Anterior cingulate cortex (tissue), 58 donors: ENCODE results near the gene LAMTOR4.

Experiments used
- DNase-seq, 58 donors: peaks; one replicate each; lab custom pipeline; 2025; lab: John Stamatoyannopoulos, UW

Gene LAMTOR4

GRCh38 chr7:100152404-100152803 is 3.7 kb downstream of the LAMTOR4 start:
- DNase-seq = no peak

- DNase-seq = no peak
These were observed 4.4 kb downstream of the LAMTOR4 start for GRCh38 chr7:100152937-100153666.

GRCh38 chr7:100153708-100154535 is 5.2 kb downstream of the LAMTOR4 start:
- no peak for DNase-seq

GRCh38 chr7:100154651-100155491 is 6.2 kb downstream of the LAMTOR4 start:
- DNase-seq = no peak

GRCh38 chr7:100155553-100156317 is 7.0 kb downstream of the LAMTOR4 start:
- DNase-seq = no peak

GRCh38 chr7:100156331-100157068 is 7.8 kb downstream of the LAMTOR4 start:
- no peak for DNase-seq

- DNase-seq = no peak
These were observed 8.3 kb downstream of the LAMTOR4 start for GRCh38 chr7:100157069-100157333.

- peak in 2 of 58 donors; percentile 21 to 36 for DNase-seq
These were observed 8.9 kb downstream of the LAMTOR4 start for GRCh38 chr7:100157334-100158228.

GRCh38 chr7:100158229-100159098 is 9.7 kb downstream of the LAMTOR4 start, which contains the start of gene TRAPPC14:
TSS of gene TRAPPC14 (minus strand) at chr7:100158723. CDS start at chr7:100158499, 224 bp downstream.
- peak; percentile 45 to 95 (median 84) for DNase-seq

- no peak for DNase-seq
These were observed 10.4 kb downstream of the LAMTOR4 start for GRCh38 chr7:100159099-100159623.

- DNase-seq = no peak
These were observed 11.3 kb downstream of the LAMTOR4 start for GRCh38 chr7:100160067-100160466.

GRCh38 chr7:100163006-100163531 is 14.4 kb downstream of the LAMTOR4 start:
- no peak for DNase-seq

- no peak for DNase-seq
These were observed 15.2 kb downstream of the LAMTOR4 start for GRCh38 chr7:100163871-100164270.

GRCh38 chr7:100166317-100166940 is 17.7 kb downstream of the LAMTOR4 start:
- DNase-seq = no peak

- no peak for DNase-seq
These were observed 18.5 kb downstream of the LAMTOR4 start for GRCh38 chr7:100166970-100167911.
